ENCODE measurements around the gene G6PD. TPM values are rescaled to one million over a fixed set of nuclear protein-coding genes. Genes with fewer than 3 reads are reported as not detected.
A peak's percentile ranks its signal among the peaks of the same experiment; 100 is the strongest.

Gene G6PD
- total RNA-seq, 4 donors from 2014 or later: 46.5 to 180 (median 79.9) TPM

GRCh38 chrX:154494715-154495114 is 51.9 kb downstream of the G6PD start:
- no peak for TF ChIP-seq POLR2A (IDR thresholded peaks at IDR 0.05)
- TF ChIP-seq CTCF (IDR thresholded peaks at IDR 0.05): no peak
- Histone ChIP-seq H3K4me3 (no peak overlapping the region), H3K27me3 (no peaks in the 10 kb centered on the region), H3K27ac (no peak overlapping the region), H3K36me3 (no peaks in the 10 kb centered on the region), H3K9me3 (no peaks in the 10 kb centered on the region), H3K4me1 (peaks cover 0 to 18% (median 0%) of the 10 kb centered on the region in 3 donors)
- no peak for DNase-seq
- intact Hi-C loops (cut with DNase I): no loop called here
- 71 to 72% methylated on average over 3 of the region's 3 CpGs for WGBS, 2 donors

GRCh38 chrX:154490414-154491083 is 56.1 kb downstream of the G6PD start, which contains the start of gene SLC10A3:
TSS of gene SLC10A3 (minus strand) at chrX:154490629. CDS start at chrX:154488940, 1,689 bp downstream.
- peaks cover 0 to 17% (median 0%) of the 10 kb centered on the region in 3 donors for H3K36me3 ChIP-seq
- peaks cover under 1 to 41% (median 10%) of the 10 kb centered on the region in 3 donors for H3K4me1 ChIP-seq
- no peaks in the 10 kb centered on the region for H3K9me3 ChIP-seq
- peak within 1 kb of the TSS; percentile 57 to 80 (median 71) for H3K4me3 ChIP-seq
- TF ChIP-seq POLR2A (IDR thresholded peaks at IDR 0.05) (peak in 2 of 4 donors; percentile 93 to 94), CTCF (IDR thresholded peaks at IDR 0.05) (no peak)
- 57% methylated on average over 9 of the region's 71 CpGs; no CpG with 5 or more reads in 1 of the 2 donors for WGBS, 2 donors
- no peaks in the 10 kb centered on the region for H3K27me3 ChIP-seq
- DNase-seq: peak; percentile 62
- intact Hi-C loops (cut with DNase I): no loop called here
- H3K27ac ChIP-seq: peak within 1 kb of the TSS; percentile 94 to 99 (median 97)

GRCh38 chrX:154490021-154490413 is 56.6 kb downstream of the G6PD start:
- H3K27ac ChIP-seq: peak overlapping the region; percentile 91 to 99 (median 97)
- WGBS, 2 donors: 0 to 17% methylated on average over 1 to 2 of the region's 19 CpGs
- H3K4me3 ChIP-seq: peak overlapping the region; percentile 57 to 80 (median 71)
- no peak for TF ChIP-seq POLR2A (IDR thresholded peaks at IDR 0.05)
- TF ChIP-seq CTCF (IDR thresholded peaks at IDR 0.05): no peak
- peaks cover 0 to 17% (median 0%) of the 10 kb centered on the region in 3 donors for H3K36me3 ChIP-seq
- intact Hi-C loops (cut with DNase I): no loop called here
- H3K9me3 ChIP-seq: no peaks in the 10 kb centered on the region
- no peak for DNase-seq
- H3K4me1 ChIP-seq: peaks cover 6 to 47% (median 10%) of the 10 kb centered on the region in 3 donors
- H3K27me3 ChIP-seq: no peaks in the 10 kb centered on the region

GRCh38 chrX:154489182-154489581 is 57.5 kb downstream of the G6PD start:
- 83% methylated on average over 1 of the region's 4 CpGs; no CpG with 5 or more reads in 1 of the 2 donors for WGBS, 2 donors
- peaks cover 11 to 55% (median 14%) of the 10 kb centered on the region in 3 donors for H3K4me1 ChIP-seq
- H3K27ac ChIP-seq: peak overlapping the region; percentile 91 to 99 (median 97)
- intact Hi-C loops (cut with DNase I): no loop called here
- no peak for DNase-seq
- no peaks in the 10 kb centered on the region for H3K9me3 ChIP-seq
- peak overlapping the region; percentile 57 to 80 (median 71) for H3K4me3 ChIP-seq
- no peak for TF ChIP-seq POLR2A (IDR thresholded peaks at IDR 0.05)
- TF ChIP-seq CTCF (IDR thresholded peaks at IDR 0.05): no peak
- H3K36me3 ChIP-seq: peaks cover 0 to 18% (median 0%) of the 10 kb centered on the region in 3 donors
- no peaks in the 10 kb centered on the region for H3K27me3 ChIP-seq

- Histone ChIP-seq H3K27me3 (no peaks in the 10 kb centered on the region), H3K4me1 (peaks cover 11 to 60% (median 14%) of the 10 kb centered on the region in 3 donors), H3K27ac (peak overlapping the region; percentile 91 to 99 (median 97)), H3K9me3 (no peaks in the 10 kb centered on the region), H3K4me3 (no peak overlapping the region), H3K36me3 (peaks cover 0 to 25% (median 0%) of the 10 kb centered on the region in 3 donors)
- 81 to 95% methylated on average over 4 to 12 of the region's 20 CpGs for WGBS, 2 donors
- DNase-seq: no peak
- no peak for TF ChIP-seq POLR2A (IDR thresholded peaks at IDR 0.05)
- TF ChIP-seq CTCF (IDR thresholded peaks at IDR 0.05): no peak
- intact Hi-C loops (cut with DNase I): no loop called here
Measured at GRCh38 chrX:154488336-154489075, 58.1 kb downstream of the G6PD start.

Measured in esophagus squamous epithelium (tissue), 5 donors.